ENCODE data around the gene CBY1.

GRCh38 chr22:38698407-38699094 lies 42.1 kb downstream of the CBY1 start:
- TF ChIP-seq CTCF (IDR thresholded peaks at IDR 0.05) (no peak), POLR2A (IDR thresholded peaks at IDR 0.05) (no peak)
